OCI-LY7 (cell line): ENCODE results near the gene APBB3.

Source experiments
- CTCF ChIP-seq: fragments of 200-600 bp; sonication (generic); conservative IDR thresholded peaks from 2 replicates; pipeline ENCODE4 v1.5.1; 2014; ENCODE audit warnings: mild to moderate bottlenecking, antibody characterized with exemption, low read length, moderate library complexity, mixed read lengths
- EZH2phosphoT487 ChIP-seq: fragments of 200-600 bp; sonication (generic); IDR thresholded peaks from 2 replicates; pipeline ENCODE4 v1.6.1; 2018; ENCODE audit warnings: low read depth, borderline replicate concordance, mild to moderate bottlenecking, mixed run types, antibody characterized with exemption, low read length, moderate library complexity, mixed read lengths

GRCh38 chr5:140547508-140548299, 16.7 kb downstream of the APBB3 start, which contains the start of gene EIF4EBP3:
- TF ChIP-seq CTCF, result no peak
- TF ChIP-seq EZH2phosphoT487, result no peak
